ENCODE measurements around the gene CCDC88A.
"Not testable (repeated sequence)": the region's sequence is repeated elsewhere in the genome, so short reads cannot be mapped to it uniquely, and the experiment has no call there.

CCDC88A gene

DNA sequence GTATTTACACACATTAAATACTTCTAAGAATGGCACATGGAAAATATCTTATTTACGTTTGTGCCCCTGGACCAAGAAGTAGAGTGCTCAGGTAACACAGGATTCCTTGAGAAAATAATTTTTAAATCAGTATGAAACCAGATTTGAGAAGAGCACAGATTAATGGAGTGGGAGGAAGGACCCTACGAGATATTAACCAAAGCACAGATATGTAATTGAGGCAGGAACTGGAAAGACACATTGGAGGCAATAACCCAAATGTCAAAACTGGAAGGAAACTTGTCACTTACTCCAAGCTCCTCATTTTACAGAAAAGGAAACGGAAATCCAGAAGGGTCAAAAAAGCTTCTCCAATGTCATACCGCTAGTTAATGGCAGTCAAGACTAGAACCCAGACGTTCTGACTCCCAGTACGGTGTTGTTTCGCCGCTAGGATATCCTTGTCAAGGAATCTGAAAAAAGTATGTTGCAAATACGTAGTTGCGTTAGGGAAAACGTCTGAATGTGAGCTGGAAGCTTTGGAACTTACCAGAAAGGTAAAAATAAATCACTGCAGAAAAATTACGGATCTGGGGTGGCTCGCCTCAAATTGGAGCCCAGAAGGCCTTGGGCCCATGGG is 151.3 kb downstream of the CCDC88A start:
- Histone ChIP-seq H3K4me3 (ENCODE audit: low read length) (peak overlapping the region; percentile 95), H4K20me1 (ENCODE audit: insufficient read depth, low read length) (no peaks in the 10 kb centered on the region), H3K27me3 (ENCODE audit: low read depth, low read length) (no peaks in the 10 kb centered on the region), H3K9ac (ENCODE audit: low read length) (peak overlapping the region; percentile 90), H3K79me2 (ENCODE audit: low read length) (peaks cover 11% of the 10 kb centered on the region), H3K27ac (ENCODE audit: low read length) (peak overlapping the region; percentile 59), H3K36me3 (replicated peaks; ENCODE audit: low read depth, low read length) (peaks cover 10% of the 10 kb centered on the region), H3K9me3 (ENCODE audit: insufficient read depth, low read length) (no peaks in the 10 kb centered on the region), H3K4me2 (ENCODE audit: low read length) (peak overlapping the region; percentile 79), H3K4me1 (ENCODE audit: low read length) (peaks cover 8% of the 10 kb centered on the region; the same call in 1 of the 2 replicates), H2AFZ (ENCODE audit: low read depth, low read length) (peak overlapping the region; percentile 86)
- TF ChIP-seq, protein P1, sequence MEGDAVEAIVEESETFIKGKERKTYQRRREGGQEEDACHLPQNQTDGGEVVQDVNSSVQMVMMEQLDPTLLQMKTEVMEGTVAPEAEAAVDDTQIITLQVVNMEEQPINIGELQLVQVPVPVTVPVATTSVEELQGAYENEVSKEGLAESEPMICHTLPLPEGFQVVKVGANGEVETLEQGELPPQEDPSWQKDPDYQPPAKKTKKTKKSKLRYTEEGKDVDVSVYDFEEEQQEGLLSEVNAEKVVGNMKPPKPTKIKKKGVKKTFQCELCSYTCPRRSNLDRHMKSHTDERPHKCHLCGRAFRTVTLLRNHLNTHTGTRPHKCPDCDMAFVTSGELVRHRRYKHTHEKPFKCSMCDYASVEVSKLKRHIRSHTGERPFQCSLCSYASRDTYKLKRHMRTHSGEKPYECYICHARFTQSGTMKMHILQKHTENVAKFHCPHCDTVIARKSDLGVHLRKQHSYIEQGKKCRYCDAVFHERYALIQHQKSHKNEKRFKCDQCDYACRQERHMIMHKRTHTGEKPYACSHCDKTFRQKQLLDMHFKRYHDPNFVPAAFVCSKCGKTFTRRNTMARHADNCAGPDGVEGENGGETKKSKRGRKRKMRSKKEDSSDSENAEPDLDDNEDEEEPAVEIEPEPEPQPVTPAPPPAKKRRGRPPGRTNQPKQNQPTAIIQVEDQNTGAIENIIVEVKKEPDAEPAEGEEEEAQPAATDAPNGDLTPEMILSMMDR (IDR thresholded peaks at IDR 0.05; ENCODE audit: low read depth, low read length), result no peak
- no peak for TF ChIP-seq EZH2phosphoT487 (IDR thresholded peaks at IDR 0.05; ENCODE audit: low read depth)

DNA sequence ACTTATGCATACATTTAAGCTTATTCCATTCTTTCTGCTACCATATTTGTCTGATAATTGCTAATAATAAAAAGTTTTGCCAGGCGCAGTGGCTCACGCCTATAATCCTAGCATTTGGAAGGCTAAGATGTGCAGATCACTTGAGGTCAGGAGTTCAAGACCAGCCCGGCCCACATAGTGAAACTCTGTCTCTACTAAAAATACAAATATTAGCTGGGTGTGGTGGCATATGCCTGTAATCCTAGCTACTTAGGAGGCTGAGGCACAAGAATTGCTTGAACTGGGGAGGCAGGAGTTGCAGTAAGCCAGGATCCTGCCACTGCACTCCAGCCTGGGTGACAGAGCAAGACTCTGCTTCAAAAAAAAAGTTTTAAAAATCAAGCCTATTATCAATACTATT is 160.1 kb downstream of the CCDC88A start:
- peaks cover 14% of the 10 kb centered on the region for H3K36me3 ChIP-seq (replicated peaks; ENCODE audit: low read depth, low read length)
- not testable (repeated sequence) for H3K4me3 ChIP-seq (ENCODE audit: low read length); H2AFZ ChIP-seq (ENCODE audit: low read depth, low read length); H4K20me1 ChIP-seq (ENCODE audit: insufficient read depth, low read length); H3K9ac ChIP-seq (ENCODE audit: low read length); H3K27me3 ChIP-seq (ENCODE audit: low read depth, low read length); H3K79me2 ChIP-seq (ENCODE audit: low read length); H3K4me2 ChIP-seq (ENCODE audit: low read length); H3K9me3 ChIP-seq (ENCODE audit: insufficient read depth, low read length); H3K27ac ChIP-seq (ENCODE audit: low read length); H3K4me1 ChIP-seq (ENCODE audit: low read length)

DNA sequence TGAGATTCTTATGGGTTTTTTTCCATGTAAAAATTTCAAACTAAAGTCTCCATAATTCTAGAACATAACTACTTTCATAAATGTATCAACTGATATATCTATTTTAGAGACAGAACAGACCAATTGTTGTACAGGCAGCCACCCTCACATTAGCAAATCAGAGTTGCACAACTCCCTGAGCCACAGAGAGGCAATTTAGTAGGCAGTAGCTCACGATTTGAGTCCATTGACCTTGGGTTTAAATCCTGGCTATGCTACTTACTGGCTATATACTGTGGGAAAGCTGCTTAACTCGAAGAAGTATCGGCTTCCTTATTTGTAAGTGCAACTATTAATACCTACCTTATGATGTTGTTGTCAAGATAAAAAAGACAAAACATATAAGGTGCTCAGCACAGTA is 166.8 kb downstream of the CCDC88A start:
- H3K4me2 ChIP-seq (ENCODE audit: low read length), result no peak overlapping the region
- no peak overlapping the region for H3K4me3 ChIP-seq (ENCODE audit: low read length)
- H3K4me1 ChIP-seq (ENCODE audit: low read length), result no peaks in the 10 kb centered on the region
- H2AFZ ChIP-seq (ENCODE audit: low read depth, low read length), result no peak overlapping the region
- H3K9ac ChIP-seq (ENCODE audit: low read length), result no peak overlapping the region
- H3K27ac ChIP-seq (ENCODE audit: low read length), result no peak overlapping the region
- no peaks in the 10 kb centered on the region for H3K27me3 ChIP-seq (ENCODE audit: low read depth, low read length)
- H3K36me3 ChIP-seq (replicated peaks; ENCODE audit: low read depth, low read length), result peaks cover 19% of the 10 kb centered on the region
- no peaks in the 10 kb centered on the region for H3K9me3 ChIP-seq (ENCODE audit: insufficient read depth, low read length)
- TF ChIP-seq, protein P1 (IDR thresholded peaks at IDR 0.05; ENCODE audit: low read depth, low read length), result no peak
- TF ChIP-seq EZH2phosphoT487 (IDR thresholded peaks at IDR 0.05; ENCODE audit: low read depth), result no peak
- no peaks in the 10 kb centered on the region for H4K20me1 ChIP-seq (ENCODE audit: insufficient read depth, low read length)
- H3K79me2 ChIP-seq (ENCODE audit: low read length), result no peaks in the 10 kb centered on the region

DNA sequence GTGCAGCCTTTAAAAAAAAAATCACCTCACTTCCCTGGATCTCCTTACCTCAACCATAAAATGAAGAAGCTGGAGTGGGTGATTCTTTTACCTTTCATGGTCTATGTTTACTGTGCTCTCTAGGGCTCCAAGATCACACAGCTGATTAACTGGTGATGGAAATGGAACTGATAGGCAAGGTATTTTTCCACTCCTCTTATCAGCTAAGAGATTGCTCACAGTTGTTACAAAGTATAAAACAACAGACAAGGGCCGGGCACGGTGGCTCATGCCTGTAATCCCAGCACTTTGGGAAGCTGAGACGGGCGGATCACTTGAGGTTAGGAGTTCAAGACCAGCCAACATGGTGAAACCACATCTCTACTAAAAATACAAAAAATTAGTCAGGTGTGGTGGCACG is 172.6 kb downstream of the CCDC88A start:
- Histone ChIP-seq H2AFZ (ENCODE audit: low read depth, low read length) (no peak overlapping the region), H3K27ac (ENCODE audit: low read length) (no peak overlapping the region), H3K27me3 (ENCODE audit: low read depth, low read length) (no peaks in the 10 kb centered on the region), H3K9ac (ENCODE audit: low read length) (no peak overlapping the region), H3K79me2 (ENCODE audit: low read length) (no peaks in the 10 kb centered on the region), H3K9me3 (ENCODE audit: insufficient read depth, low read length) (no peaks in the 10 kb centered on the region), H3K36me3 (replicated peaks; ENCODE audit: low read depth, low read length) (peaks cover 19% of the 10 kb centered on the region), H4K20me1 (ENCODE audit: insufficient read depth, low read length) (no peaks in the 10 kb centered on the region), H3K4me3 (ENCODE audit: low read length) (no peak overlapping the region), H3K4me2 (ENCODE audit: low read length) (no peak overlapping the region), H3K4me1 (ENCODE audit: low read length) (peaks cover 6% of the 10 kb centered on the region)
- TF ChIP-seq, protein P1 (IDR thresholded peaks at IDR 0.05; ENCODE audit: low read depth, low read length), result no peak
- no peak for TF ChIP-seq EZH2phosphoT487 (IDR thresholded peaks at IDR 0.05; ENCODE audit: low read depth)

All from OCI-LY3 (cell line).